Brain pericyte (primary cell): ENCODE data around the gene KLK13.

ENCODE experiments used
- DNase-seq: peaks from one replicate; pipeline ENCODE4 v3.0.0-alpha.2; 2012; ENCODE audit warnings: low read depth, low spot score

Gene KLK13

GRCh38 chr19:51060973-51061372, 3.9 kb downstream of the KLK13 start:
- no peak for DNase-seq

DNA sequence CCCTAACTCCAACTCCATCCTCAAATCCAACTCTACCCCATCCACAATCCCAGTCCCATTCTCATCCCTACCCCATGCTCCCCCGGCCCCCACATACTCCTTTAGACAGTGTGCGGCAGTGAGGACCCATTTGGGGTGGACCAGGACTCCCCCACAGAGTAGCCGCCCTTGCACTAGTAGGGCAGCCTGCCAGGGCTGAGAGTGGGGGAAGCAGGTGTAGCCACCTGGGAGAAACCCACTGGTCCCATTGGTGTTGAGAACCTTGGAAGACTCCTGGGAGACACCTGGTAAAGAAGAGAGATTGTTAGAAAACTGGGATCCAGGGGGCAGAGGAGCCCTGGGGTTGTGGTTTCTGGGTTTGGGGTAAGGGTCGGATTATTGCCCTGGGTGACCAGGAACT, 4.6 kb downstream of the KLK13 start:
- DNase-seq, result no peak

DNA sequence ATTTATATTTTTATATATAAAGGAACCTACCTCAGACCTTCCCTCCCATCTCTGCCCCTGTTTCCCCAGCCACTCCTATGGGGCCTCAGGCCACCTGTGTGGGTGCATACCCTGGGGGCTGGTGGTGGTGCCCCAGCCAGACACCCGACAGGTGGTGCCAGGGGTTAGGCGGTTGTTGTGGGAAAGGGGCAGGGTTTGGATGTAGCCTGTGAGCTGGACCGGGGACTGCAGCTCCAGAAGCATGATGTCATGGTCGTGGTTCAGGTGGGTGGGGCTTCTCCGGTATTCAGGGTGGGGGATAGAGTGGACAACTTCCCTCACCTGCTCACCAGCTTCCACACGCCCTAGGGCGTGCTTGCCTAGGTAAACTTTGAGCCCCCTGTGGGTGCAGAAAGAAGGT, 5.2 kb downstream of the KLK13 start:
- no peak for DNase-seq

DNA sequence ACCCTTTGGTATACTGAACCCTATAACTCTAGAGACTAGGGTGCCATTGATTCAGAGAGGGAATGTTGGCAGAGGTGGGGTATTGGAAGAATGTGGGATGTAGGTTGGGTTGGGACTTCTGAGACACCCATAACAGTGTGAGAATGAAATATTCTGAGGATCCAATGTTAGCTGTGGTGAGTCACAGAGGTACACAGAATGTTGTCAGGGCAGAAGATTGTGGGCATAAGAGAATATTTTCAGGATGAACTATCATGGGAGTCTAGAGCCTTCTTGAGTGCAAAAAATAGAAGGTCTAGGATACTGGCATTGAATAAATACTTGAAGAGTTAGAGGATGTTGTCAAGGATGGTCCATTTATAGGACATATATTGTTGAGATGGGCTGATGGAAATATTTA, 9.0 kb downstream of the KLK13 start:
- no peak for DNase-seq

GRCh38 chr19:51047031-51047335, 17.9 kb downstream of the KLK13 start:
- no peak for DNase-seq

DNA sequence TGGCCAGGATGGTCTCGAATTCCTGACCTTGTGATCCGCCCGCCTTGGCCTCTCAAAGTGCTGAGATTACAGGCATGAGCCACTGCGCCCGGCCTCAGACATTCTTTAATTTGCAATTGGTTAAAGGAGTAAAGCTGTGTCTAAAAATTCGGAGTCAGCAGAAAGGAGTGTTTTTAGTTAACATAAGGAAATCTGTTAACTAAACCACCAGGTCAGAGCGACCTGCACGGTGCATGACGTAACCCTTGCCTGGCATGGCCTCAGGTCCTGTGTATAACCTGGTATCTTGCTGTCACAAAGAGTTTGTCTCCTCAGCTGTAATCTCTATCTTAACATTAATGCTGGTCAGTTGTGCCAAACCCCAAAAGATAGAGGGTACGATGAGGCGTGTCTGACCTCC, 20.6 kb downstream of the KLK13 start:
- no peak for DNase-seq

GRCh38 chr19:51043497-51043896, 21.4 kb downstream of the KLK13 start:
- no peak for DNase-seq

DNA sequence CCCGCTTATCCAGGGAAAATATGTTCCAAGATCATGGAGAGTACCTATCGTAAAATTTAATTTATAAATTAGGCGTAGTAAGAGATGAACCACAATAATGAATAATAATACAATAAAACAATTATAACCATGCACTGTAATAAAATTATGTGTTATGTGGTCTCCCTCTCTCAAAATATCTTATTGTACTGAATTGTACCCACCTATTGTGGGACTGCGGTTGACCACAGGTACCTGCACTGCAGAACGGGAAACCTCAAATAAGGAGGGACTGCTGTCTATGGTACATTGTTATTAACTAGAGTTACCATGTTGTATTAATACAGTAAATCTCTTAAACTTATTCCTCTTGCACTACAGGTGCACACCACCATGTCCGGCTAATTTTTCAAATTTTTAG, 24.7 kb downstream of the KLK13 start:
- DNase-seq, result no peak

DNA sequence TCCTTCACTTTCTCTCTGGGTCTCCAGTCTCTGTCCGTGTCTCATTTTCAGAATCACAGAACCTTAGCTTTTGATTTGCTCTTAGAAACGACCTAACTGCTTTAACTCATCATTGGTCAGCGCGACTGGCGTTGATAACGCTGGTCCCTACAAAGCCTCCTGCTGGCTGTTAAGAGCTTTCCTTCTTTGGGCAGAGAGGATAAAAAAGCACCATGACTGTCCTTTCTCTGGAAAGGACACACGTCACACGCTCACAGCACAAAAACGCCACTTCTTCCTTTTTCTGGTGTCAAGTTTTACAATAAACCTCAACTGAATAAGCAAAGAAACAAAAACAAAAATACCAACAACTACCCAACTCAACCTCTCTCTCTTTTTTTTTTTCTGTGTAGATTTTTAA, 28.4 kb downstream of the KLK13 start:
- DNase-seq, result no peak

- no peak for DNase-seq
Measured at GRCh38 chr19:51034704-51035103, 30.2 kb downstream of the KLK13 start, which contains the start of gene KLK12. KLK12 (minus strand) TSS chr19:51035002; CDS start chr19:51034621, 381 bp downstream.

DNA sequence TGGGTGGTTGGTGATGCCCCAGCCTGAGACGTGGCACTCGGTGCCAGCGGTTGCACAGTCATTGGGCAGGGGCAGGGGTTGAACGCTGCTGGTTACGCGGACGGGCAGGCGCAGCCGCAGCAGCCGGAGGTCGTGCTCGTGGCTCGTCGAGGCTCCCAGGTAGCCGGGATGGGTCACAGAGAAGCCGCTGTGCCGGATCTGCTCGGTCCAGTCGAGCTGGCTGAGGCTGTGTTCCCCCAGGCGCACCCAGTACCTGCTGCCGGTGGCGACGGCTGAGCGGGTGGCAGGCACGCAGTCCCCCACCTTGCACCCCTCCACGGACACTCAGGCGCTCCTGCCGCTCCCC, 33.0 kb downstream of the KLK13 start:
- DNase-seq, result no peak

DNA sequence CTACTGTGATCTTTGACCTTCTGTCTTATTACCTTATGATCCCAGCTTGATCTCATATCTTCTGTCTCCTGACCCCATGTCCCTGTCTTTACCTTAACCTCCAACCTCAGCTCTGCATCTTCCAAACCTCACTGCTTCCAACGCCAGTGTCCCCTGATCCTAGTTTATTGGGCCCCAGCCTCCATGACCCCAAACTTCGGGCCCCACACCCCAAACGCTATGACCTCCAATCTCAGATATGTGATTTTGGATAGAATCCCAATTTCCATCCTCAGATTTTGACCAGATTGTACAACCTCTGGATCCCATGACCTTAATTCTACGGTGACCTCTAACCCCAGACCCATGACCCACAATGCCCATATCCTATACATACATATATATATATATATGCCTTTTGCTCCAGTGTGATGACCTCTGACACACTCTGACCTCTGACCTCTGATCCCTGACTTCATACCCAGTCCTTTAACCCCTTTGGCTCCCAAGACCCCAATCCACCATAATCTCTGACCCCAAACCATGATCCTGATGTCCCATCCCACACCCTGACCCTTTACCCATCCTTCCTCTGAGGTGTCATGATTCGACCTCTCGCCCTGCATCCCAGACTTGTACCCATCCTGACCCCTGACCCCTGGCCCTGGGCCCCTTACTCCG, 33.5 kb downstream of the KLK13 start:
- no peak for DNase-seq

DNA sequence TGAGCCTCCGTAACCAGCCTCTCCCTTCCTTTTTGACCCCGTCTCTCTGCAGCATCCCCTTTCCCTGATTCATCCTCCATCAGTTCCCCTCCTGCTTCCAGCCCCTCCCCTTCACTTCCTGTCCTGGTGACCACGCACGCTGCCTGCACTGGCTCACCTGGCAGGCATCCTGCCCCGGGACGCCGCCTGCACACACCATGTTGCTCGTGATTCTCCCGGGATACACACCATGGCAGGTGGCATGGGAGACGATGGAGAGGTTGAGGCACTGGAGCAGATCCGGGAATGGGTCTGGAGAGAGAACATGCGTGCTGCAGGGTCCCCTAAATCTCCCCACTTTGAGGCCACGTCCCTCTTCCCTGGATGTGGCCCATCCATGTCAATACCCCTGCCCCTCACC, 34.3 kb downstream of the KLK13 start:
- DNase-seq, result no peak

GRCh38 chr19:51029718-51030117, 35.2 kb downstream of the KLK13 start:
- DNase-seq, result no peak

GRCh38 chr19:51027873-51028272, 37.0 kb downstream of the KLK13 start:
- DNase-seq, result no peak

GRCh38 chr19:51027126-51027806, 37.6 kb downstream of the KLK13 start:
- no peak for DNase-seq

DNA sequence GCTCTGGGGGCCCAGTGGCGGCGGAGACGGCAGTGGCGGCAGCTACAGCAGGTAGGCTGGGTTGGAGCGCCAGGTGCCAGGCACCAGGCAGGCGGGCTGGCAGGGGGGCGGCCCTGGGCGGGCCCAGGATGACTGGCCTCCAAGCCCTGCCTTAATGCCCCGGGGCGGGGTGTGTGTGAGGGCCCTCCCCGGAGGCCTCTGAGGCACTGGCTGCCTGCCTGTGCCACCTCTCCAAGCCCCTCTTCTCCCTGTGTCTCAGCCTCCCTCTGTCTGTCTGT, 38.4 kb downstream of the KLK13 start, which contains the start of gene KLK11:
Gene KLK11 (minus strand): TSS at position 63 of the 278 bp plus-strand sequence. CDS start 985 bp downstream, outside the sequence.
- no peak for DNase-seq

DNA sequence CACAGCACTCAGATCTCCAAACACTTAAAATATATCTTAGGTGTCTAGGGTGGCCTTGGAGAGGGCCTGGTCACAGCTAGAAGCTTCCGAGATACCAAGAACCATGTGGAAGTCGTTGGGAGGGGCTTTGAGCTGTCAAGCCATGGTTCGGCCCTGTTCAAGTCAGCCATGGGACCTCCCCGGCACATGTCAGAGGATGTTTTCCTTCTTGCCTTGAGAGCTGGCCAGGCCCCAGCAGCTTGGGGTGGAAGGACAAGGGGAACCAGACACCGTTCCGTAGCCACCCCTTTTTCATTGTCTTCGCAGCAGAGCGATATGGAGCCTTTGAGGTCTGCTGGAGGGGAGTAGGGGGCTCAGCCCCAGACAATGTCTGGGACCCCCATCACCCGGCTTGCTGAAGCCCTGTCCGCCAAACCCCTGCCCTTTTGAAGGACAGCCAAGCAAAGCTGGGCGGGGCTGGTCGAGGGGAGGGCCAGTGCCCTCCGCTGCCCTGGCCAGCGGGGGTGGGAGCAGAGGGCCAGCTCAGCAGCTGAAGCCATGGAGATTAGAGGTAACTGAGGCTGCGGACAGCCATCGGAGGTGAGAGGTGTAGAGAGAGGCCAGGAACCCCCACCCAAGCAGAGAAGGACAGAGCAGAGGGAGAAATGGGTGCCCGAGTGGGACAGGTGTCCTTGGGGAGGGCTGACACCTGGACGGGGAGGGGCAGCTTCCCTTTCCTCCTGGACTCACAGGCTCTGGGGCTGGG, 38.9 kb downstream of the KLK13 start:
- DNase-seq, result no peak

DNA sequence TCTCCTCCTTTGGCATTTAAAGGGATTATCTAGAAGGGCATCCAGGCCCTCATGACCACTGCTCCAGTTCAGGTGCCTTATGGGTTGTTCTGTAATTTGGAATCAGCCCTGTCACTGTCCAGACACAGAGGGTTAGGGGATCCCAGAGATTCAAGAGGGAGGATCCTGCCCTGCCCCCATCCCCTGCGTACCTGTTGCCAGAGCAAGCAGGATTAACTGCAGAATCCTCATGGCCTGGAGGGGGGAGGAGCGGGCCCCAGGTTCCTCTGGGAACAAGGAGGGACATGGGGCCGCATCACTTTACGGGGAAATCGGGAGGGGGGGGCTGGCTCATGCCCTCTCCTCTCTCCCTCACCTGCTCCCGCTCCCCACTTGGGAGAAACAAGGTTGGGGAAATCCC, 39.5 kb downstream of the KLK13 start:
- DNase-seq, result no peak

DNA sequence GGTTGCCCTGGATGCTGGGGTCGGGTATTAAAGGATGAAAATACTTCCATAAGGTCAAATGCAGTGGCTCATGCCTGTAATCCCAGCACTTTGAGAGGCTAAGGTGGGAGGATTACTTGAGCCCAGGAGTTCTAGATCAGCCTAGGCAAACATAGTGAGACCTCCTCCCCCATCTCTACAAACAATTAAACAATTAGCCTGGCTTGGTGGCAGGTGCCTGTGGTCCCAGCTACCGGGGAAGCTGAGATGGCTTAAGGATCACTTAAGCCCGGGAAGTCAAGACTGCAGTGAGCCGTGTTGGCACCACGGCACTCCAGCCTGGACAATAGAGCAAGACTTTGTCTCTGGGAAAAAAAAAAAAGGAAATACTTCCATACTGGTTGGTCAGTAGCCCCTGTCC, 40.0 kb downstream of the KLK13 start:
- no peak for DNase-seq

DNA sequence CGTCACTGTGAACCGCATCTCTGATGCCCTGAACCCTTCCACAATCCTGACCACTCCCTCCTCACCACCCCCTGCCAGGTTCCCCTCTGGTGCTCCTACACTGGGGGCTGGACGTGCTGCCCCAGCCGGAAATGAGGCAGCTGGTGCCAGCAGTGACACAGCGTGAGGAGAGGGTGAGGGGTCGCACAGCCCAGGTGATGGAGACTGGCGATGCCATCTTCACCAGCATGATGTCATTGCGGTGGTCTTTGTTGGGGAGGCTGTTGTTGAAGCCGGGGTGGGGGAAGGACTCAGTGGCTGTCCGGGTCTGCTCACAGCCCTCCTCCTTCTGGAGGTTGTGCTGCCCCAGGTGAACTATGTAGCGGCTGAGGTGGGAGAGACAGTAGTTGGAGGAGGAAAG, 40.9 kb downstream of the KLK13 start:
- DNase-seq, result no peak

- DNase-seq, result no peak
Measured at GRCh38 chr19:51022526-51022925, 42.4 kb downstream of the KLK13 start.

GRCh38 chr19:51020988-51021651, 43.8 kb downstream of the KLK13 start:
- no peak for DNase-seq
